Testis (tissue), 2 donors: ENCODE results near the gene RASA3.

Experiments
- POLR2A ChIP-seq: fragments of 450-650 bp; IDR thresholded peaks from one replicate; pipeline ENCODE4 v1.6.1; 2017; ENCODE audit warnings: antibody characterized with exemption, mild to moderate bottlenecking, moderate library complexity
- TF ChIP-seq, protein P1 (sequence below), 3 experiments: fragments of 450-650 bp in 2 of 3; fragments of 200-600 bp in 1 of 3; sonication (generic) in 1 of 3; IDR thresholded peaks; one replicate each; pipeline ENCODE4 v1.5.1; 2016 to 2019; ENCODE audit warnings: antibody characterized with exemption in 3 of 3, mild to moderate bottlenecking in 2 of 3, moderate library complexity in 1 of 3

DNA sequence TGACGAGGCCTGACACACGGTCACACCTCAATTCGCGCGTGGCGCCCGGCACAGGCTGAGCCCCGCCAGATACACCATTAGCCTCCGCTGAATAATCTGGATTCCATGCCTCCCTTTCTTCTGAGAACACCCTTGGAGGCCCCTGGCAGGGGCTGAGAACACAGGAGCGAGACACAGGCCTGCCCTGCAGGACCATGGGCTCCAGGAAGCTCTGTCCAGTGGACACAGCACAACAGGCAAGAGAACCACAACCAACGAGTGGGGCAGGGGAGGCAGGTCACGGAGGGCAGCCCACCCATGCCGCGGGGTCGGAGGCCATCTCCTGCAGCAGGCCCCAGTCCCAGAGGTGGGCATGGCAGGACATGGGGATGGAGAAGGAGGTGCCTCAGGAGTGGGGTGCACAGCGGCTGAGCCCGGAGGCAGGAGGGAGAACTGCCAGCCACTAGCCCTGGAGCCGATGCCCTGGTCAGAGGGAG is 82.8 kb downstream of the RASA3 start:
- TF ChIP-seq, protein P1, sequence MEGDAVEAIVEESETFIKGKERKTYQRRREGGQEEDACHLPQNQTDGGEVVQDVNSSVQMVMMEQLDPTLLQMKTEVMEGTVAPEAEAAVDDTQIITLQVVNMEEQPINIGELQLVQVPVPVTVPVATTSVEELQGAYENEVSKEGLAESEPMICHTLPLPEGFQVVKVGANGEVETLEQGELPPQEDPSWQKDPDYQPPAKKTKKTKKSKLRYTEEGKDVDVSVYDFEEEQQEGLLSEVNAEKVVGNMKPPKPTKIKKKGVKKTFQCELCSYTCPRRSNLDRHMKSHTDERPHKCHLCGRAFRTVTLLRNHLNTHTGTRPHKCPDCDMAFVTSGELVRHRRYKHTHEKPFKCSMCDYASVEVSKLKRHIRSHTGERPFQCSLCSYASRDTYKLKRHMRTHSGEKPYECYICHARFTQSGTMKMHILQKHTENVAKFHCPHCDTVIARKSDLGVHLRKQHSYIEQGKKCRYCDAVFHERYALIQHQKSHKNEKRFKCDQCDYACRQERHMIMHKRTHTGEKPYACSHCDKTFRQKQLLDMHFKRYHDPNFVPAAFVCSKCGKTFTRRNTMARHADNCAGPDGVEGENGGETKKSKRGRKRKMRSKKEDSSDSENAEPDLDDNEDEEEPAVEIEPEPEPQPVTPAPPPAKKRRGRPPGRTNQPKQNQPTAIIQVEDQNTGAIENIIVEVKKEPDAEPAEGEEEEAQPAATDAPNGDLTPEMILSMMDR (IDR thresholded peaks at IDR 0.05), result no peak
- TF ChIP-seq POLR2A, result no peak
